ENCODE measurements around the gene PM20D1.
"Not testable (repeated sequence)": the region's sequence is repeated elsewhere in the genome, so short reads cannot be mapped to it uniquely, and the experiment has no call there.

PM20D1 gene

DNA sequence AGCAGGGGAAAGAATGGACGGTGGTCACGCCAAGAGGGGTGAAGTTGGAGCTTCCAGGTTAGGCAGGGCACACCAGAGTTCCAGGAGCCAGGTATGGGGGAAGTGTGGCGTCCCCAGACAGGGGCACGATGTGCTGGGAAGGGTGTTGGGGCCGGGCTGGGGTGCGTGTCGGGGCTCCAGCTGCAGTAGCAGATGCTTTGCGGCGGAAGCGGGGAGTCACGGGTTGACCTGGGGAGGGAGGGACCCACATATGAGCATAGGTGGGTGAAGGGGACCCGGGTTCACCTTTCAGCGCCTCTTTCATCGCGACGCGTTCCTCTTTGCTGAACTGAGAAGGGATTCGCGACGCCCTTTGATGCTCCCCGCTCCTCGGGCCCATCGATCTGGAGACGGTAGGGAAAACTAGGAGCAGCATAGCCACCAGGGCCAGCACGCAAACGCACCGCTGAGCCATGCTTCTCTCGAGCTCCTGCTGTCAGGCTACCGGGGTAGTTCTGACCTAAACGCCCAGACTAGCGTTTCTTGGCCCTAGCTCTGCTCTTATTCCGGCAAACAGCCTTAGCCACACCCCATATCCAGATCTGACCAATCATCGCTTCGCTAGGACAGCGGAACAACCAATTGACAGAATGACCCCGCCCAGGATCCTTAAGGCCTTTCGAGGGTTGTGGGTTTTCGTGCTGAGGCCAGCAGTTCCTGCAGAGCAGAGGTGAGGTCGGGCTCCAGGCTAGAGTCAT, at the start of gene PM20D1:
TSS of gene PM20D1 (minus strand) at position 514 of the 737 bp plus-strand sequence. CDS start at position 454, 60 bp downstream.
- in situ Hi-C loops (cut with MboI; ENCODE audit: low sequenced_read_pairs): no loop called here

DNA sequence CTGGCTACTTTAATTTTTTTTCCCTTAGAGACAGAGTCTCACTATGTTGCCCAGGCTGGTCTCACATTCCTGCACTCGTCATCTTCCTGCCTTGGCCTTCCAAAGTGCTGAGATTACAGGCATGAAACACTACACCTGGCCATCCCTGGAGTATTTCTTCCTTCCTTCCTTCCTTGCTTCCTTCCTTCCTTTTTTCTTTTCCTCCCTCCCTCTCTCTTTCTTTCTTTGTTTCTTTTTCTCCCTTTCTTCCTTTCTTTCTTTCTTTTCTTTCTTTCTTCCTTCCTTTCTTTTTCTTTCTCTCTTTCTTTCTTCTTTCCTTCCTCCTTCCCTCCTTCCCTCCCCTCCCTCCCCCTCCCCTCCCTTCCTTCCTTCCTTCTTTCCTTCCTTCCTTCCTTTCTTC, 46.4 kb upstream of the PM20D1 start:
- in situ Hi-C loops (cut with MboI; ENCODE audit: low sequenced_read_pairs): no loop called here

GRCh38 chr1:205894119-205894518, 44.2 kb upstream of the PM20D1 start:
- in situ Hi-C loops (cut with MboI; ENCODE audit: low sequenced_read_pairs): not testable (repeated sequence)

- in situ Hi-C loops (cut with MboI; ENCODE audit: low sequenced_read_pairs): not testable (repeated sequence)
Measured at GRCh38 chr1:205892175-205892574, 42.2 kb upstream of the PM20D1 start.

DNA sequence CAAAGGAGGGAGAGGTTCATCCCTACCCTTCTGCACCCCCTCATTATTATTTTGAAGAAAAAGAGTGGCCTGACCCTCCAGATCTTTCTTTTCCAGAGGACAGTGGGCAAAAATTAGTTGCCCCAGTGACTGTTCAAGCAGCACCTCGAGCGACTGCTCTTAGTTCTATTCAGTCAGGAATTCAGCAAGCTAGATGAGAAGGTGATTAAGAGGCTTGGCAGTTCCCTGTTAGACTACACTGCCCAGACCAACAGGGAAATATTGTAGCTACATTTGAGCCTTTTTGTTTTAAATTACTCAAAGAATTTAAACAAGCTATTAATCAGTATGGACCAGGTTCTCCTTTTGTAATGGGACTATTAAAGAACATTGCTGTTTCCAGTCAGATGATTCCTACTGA, 41.5 kb upstream of the PM20D1 start:
- in situ Hi-C loops (cut with MboI; ENCODE audit: low sequenced_read_pairs): not testable (repeated sequence)

DNA sequence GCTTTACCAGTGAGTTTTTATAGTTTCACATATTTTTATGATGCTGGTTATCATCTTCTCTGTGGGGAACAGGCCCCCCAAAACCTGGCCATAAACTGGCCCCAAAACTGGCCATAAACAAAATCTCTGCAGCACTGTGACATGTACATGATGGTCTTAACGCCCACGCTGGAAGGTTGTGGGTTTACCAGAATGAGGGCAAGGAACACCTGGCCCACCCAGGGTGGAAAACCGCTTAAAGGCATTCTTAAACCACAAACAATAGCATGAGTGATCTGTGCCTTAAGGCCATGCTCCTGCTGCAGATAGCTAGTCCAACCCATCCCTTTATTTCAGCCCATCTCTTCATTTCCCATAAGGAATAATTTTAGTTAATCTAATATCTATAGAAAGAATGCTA, 40.7 kb upstream of the PM20D1 start:
- in situ Hi-C loops (cut with MboI; ENCODE audit: low sequenced_read_pairs): not testable (repeated sequence)

- in situ Hi-C loops (cut with MboI; ENCODE audit: low sequenced_read_pairs): not testable (repeated sequence)
Measured at GRCh38 chr1:205889706-205890105, 39.8 kb upstream of the PM20D1 start.

GRCh38 chr1:205889006-205889405, 39.1 kb upstream of the PM20D1 start:
- in situ Hi-C loops (cut with MboI; ENCODE audit: low sequenced_read_pairs): not testable (repeated sequence)

DNA sequence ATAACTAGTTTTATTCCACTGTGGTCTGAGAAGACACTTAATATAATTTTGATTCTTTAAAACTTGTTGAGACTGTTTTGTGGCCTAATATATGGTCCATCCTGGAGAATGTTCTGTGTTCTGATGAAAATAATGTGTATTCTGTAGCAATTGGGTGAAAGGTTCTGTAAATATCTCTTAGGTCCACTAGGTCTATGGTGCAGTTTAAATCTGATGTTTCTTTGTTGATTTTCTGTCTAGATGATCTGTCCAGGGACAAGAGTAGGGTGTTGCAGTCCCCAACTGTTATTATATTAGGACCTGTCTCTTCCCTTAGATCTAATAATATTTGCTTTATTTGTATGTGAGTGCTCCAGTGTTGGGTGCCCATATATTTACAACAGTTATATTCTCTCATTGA, 33.9 kb upstream of the PM20D1 start:
- in situ Hi-C loops (cut with MboI; ENCODE audit: low sequenced_read_pairs): no loop called here

GRCh38 chr1:205880923-205881322, 31.0 kb upstream of the PM20D1 start:
- in situ Hi-C loops (cut with MboI; ENCODE audit: low sequenced_read_pairs): no loop called here

DNA sequence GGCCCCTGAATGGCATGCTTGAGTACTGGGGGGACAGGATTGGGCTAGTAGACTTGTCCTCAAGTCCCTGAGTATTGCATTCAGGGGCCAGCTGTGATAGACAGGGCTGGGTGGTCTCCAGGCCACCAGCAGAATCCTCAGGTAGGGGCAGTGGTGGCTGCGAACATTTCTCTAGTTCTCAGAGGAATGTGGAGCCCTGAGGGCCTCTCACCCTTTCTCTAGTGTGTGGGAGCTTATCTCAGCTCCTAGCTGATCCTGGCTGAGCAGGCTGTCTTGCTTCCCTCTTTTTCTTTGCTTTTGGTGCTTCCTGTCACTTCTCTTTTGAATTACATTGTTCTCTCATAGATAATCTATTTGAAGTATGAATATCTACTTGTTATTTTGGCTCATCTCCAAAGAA, 30.0 kb upstream of the PM20D1 start:
- in situ Hi-C loops (cut with MboI; ENCODE audit: low sequenced_read_pairs): no loop called here

DNA sequence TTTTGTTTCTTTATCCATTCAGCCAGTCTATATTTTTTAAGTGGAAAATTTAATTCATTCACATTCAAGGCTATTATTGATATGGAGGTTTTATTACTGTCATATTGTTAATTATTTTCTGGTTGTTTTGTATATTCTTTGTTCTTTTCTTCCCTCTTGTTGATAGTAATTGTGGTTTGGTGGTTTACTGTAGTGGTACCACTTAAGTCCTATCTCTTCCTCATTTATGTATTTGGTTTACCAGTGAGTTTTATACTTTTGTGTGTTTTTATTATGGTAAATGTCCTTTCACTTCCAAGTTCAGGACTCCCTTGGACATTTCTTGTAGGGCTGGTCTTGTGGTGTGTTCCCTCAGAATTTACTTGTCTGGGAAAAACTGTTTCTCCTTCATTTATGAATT, 28.1 kb upstream of the PM20D1 start:
- in situ Hi-C loops (cut with MboI; ENCODE audit: low sequenced_read_pairs): no loop called here

DNA sequence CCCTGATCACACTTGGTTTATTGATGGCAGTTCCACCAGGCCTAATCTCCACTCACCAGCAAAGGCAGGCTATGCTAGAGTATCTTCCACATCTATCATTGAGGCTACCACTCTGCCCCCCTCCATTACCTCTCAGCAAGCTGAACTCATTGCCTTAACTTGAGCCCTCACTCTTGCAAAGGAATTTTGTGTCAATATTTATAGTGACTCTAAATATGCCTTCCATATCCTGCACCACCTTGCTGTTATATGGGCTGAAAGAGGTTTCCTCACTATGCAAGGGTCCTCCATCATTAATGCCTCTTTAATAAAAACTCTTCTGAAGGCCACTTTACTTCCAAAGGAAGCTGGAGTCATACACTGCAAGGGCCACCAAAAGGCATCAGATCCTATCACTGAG, 23.2 kb upstream of the PM20D1 start:
- in situ Hi-C loops (cut with MboI; ENCODE audit: low sequenced_read_pairs): not testable (repeated sequence)

GRCh38 chr1:205870236-205870635, 20.3 kb upstream of the PM20D1 start:
- in situ Hi-C loops (cut with MboI; ENCODE audit: low sequenced_read_pairs): no loop called here

DNA sequence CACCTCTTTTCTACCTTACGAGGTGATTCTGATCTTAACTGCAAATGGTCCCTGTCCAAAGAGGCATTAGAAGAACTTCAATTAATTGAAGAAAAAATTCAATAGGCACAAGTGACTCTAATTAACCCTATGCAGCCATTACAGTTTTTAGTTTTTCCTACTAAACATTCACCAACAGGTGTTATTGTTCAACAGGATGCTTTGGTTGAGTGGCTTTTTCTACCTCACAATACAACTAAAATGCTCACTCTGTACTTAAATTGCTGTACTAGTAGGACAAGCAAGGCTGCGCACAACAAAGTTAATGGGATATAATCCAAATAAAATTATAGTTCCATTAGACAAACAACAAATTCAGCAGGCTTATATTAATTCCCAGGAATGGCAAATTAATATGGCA, 11.6 kb upstream of the PM20D1 start:
- in situ Hi-C loops (cut with MboI; ENCODE audit: low sequenced_read_pairs): no loop called here

GRCh38 chr1:205858141-205858961, 8.4 kb upstream of the PM20D1 start:
- in situ Hi-C loops (cut with MboI; ENCODE audit: low sequenced_read_pairs): no loop called here

DNA sequence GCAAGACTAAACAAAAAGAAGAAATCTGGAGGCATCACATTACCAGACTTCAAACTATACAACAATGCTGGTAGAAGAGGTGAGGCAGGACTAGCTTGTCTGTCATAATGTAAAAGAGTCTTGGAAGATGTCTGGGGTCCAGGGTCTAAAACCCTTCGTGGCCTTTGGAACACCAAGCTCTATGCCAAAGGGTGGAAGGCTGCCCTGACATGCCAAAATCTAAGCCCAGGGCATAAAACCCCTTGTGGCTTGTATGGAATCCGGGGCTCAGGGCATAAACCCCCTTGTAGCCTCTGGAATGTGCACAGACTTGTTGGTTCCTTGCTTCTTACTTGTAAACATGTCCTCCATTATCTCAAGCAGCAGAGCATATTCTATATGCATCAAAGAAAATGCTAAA, 7.6 kb upstream of the PM20D1 start:
- in situ Hi-C loops (cut with MboI; ENCODE audit: low sequenced_read_pairs): not testable (repeated sequence)

- in situ Hi-C loops (cut with MboI; ENCODE audit: low sequenced_read_pairs): no loop called here
Measured at GRCh38 chr1:205856433-205856832, 6.5 kb upstream of the PM20D1 start.

GRCh38 chr1:205852969-205853368, 3.0 kb upstream of the PM20D1 start:
- in situ Hi-C loops (cut with MboI; ENCODE audit: low sequenced_read_pairs): no loop called here

- in situ Hi-C loops (cut with MboI; ENCODE audit: low sequenced_read_pairs): no loop called here
Measured at GRCh38 chr1:205851993-205852392, 2.1 kb upstream of the PM20D1 start.

GRCh38 chr1:205843036-205843859, 6.7 kb downstream of the PM20D1 start:
- in situ Hi-C loops (cut with MboI; ENCODE audit: low sequenced_read_pairs): no loop called here
